HCT116 (cell line): ENCODE measurements around the gene DOCK3.

Experiments used
- EZH2 ChIP-seq: fragments of 200-600 bp; sonication (generic); IDR thresholded peaks from 2 replicates; pipeline ENCODE4 v1.6.1; 2017; ENCODE audit warnings: antibody characterized with exemption, mixed run types
- POLR2A ChIP-seq: IDR thresholded peaks from 2 replicates; pipeline ENCODE4 v1.7.0; 2011; ENCODE audit warnings: borderline replicate concordance; ENCODE audit not compliant: insufficient read depth, insufficient read length; ENCODE audit errors: extremely low read depth
- TF ChIP-seq, protein P1 (sequence below), 3 experiments: fragments of 200-600 bp in 1 of 3; sonication (generic) in 1 of 3; IDR thresholded peaks in 2 of 3; conservative IDR thresholded peaks in 1 of 3; 2 replicates each; pipeline ENCODE4 v1.5.1; 2012 to 2017; ENCODE audit warnings: low read depth in 2 of 3, low read length in 2 of 3, antibody characterized with exemption in 1 of 3, borderline replicate concordance in 1 of 3, control low read depth in 1 of 3, mild to moderate bottlenecking in 1 of 3, mixed read lengths in 1 of 3, mixed run types in 1 of 3, moderate library complexity in 1 of 3; ENCODE audit not compliant: insufficient read depth in 1 of 3
- TF ChIP-seq, protein P2 (sequence below): IDR thresholded peaks from 2 replicates; pipeline ENCODE4 v1.6.1; 2012

DNA sequence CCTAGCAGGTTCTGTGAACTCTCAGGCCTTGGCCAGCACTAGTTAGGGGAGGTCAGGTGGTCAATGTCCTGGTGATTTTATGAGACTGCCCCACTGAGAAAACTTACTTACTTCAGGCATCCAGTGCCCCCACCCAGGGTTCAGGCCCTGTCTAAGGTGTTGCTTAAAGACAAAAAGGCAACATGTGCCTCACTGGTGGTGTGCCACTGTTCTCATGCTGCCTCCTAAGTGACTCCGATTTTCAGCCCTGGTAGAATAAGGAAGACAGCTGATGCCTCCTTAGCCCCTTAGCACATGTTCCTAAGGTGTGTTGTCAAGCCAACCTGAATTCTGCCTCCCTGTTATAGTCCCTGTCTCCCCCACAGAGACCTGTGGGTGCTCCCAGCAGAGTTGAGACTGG lies 721.7 kb downstream of the DOCK3 start:
- TF ChIP-seq POLR2A = no peak
- TF ChIP-seq, protein P1, sequence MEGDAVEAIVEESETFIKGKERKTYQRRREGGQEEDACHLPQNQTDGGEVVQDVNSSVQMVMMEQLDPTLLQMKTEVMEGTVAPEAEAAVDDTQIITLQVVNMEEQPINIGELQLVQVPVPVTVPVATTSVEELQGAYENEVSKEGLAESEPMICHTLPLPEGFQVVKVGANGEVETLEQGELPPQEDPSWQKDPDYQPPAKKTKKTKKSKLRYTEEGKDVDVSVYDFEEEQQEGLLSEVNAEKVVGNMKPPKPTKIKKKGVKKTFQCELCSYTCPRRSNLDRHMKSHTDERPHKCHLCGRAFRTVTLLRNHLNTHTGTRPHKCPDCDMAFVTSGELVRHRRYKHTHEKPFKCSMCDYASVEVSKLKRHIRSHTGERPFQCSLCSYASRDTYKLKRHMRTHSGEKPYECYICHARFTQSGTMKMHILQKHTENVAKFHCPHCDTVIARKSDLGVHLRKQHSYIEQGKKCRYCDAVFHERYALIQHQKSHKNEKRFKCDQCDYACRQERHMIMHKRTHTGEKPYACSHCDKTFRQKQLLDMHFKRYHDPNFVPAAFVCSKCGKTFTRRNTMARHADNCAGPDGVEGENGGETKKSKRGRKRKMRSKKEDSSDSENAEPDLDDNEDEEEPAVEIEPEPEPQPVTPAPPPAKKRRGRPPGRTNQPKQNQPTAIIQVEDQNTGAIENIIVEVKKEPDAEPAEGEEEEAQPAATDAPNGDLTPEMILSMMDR (IDR thresholded peaks at IDR 0.05 in 2 of 3, conservative IDR thresholded peaks at IDR 0.05 in 1 of 3; ENCODE audit: borderline replicate concordance in 1 of 3, insufficient read depth in 1 of 3, low read depth in 2 of 3, low read length in 2 of 3) = no peak
- TF ChIP-seq, protein P2, sequence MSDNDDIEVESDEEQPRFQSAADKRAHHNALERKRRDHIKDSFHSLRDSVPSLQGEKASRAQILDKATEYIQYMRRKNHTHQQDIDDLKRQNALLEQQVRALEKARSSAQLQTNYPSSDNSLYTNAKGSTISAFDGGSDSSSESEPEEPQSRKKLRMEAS = no peak
- no peak for TF ChIP-seq EZH2
